Measurements from ENCODE around the gene ACAN. TPM values are rescaled to one million over a fixed set of nuclear protein-coding genes. Genes with fewer than 3 reads are reported as not detected.

ACAN gene
- polyA plus RNA-seq, 1 experiment = 3.6 TPM

- POLR2A ChIA-PET = no interaction called here
- DNase-seq (ENCODE audit: low read depth) = no peak
- no peaks in the 10 kb centered on the region; the same call in 1 of the 2 replicates for H3K27me3 ChIP-seq (ENCODE audit: control insufficient read depth, insufficient read depth, low read length)
- no peak for TF ChIP-seq CTCF (IDR thresholded peaks at IDR 0.05; ENCODE audit: insufficient read depth, low read depth, low read length)
- peaks cover 6% of the 10 kb centered on the region for H3K36me3 ChIP-seq (ENCODE audit: control insufficient read depth, insufficient read depth, low read length)
- CTCF ChIA-PET = interaction anchor here (1.3 to 2.1 kb wide), 3 partner anchors 23 to 225 kb away, joined by 3 to 6 read pairs (median 3); no protein-coding TSS in a partner anchor
- H3K4me3 ChIP-seq (ENCODE audit: low read depth, low read length) = no peak overlapping the region
Observed at GRCh38 chr15:88881775-88882174, 78.5 kb downstream of the ACAN start.

- no peak for DNase-seq (ENCODE audit: low read depth)
- TF ChIP-seq CTCF (IDR thresholded peaks at IDR 0.05; ENCODE audit: insufficient read depth, low read depth, low read length) = no peak
- ChIA-PET POLR2A (no interaction called here), CTCF (interaction anchor here (0.6 to 2.1 kb wide), 6 partner anchors 15 to 295 kb away, joined by 3 to 6 read pairs (median 3); no protein-coding TSS in a partner anchor)
- Histone ChIP-seq H3K27me3 (ENCODE audit: control insufficient read depth, insufficient read depth, low read length) (no peaks in the 10 kb centered on the region; the same call in 1 of the 2 replicates), H3K36me3 (ENCODE audit: control insufficient read depth, insufficient read depth, low read length) (peaks cover 11% of the 10 kb centered on the region), H3K4me3 (ENCODE audit: low read depth, low read length) (no peak overlapping the region)
Observed at GRCh38 chr15:88882785-88883184, 79.5 kb downstream of the ACAN start.

- Histone ChIP-seq H3K27me3 (ENCODE audit: control insufficient read depth, insufficient read depth, low read length) (no peaks in the 10 kb centered on the region; the same call in 1 of the 2 replicates), H3K36me3 (ENCODE audit: control insufficient read depth, insufficient read depth, low read length) (peaks cover 4% of the 10 kb centered on the region; the same call in 1 of the 2 replicates), H3K4me3 (ENCODE audit: low read depth, low read length) (no peak overlapping the region)
- no peak for TF ChIP-seq CTCF (IDR thresholded peaks at IDR 0.05; ENCODE audit: insufficient read depth, low read depth, low read length)
- ChIA-PET CTCF (interaction anchor here (0.6 to 1.4 kb wide), 3 partner anchors 9 to 285 kb away, joined by 3 to 4 read pairs (median 4); no protein-coding TSS in a partner anchor), POLR2A (no interaction called here)
- DNase-seq (ENCODE audit: low read depth) = no peak
Observed at GRCh38 chr15:88887068-88887580, 83.9 kb downstream of the ACAN start.

- no peak for DNase-seq (ENCODE audit: low read depth)
- H3K4me3 ChIP-seq (ENCODE audit: low read depth, low read length) = no peak overlapping the region
- ChIA-PET POLR2A (no interaction called here), CTCF (interaction anchor here (0.9 kb wide), 1 partner anchor 9 kb away, joined by 3 read pairs; no protein-coding TSS in a partner anchor)
- H3K36me3 ChIP-seq (ENCODE audit: control insufficient read depth, insufficient read depth, low read length) = peaks cover 4% of the 10 kb centered on the region; the same call in 1 of the 2 replicates
- no peaks in the 10 kb centered on the region; the same call in 1 of the 2 replicates for H3K27me3 ChIP-seq (ENCODE audit: control insufficient read depth, insufficient read depth, low read length)
- TF ChIP-seq CTCF (IDR thresholded peaks at IDR 0.05; ENCODE audit: insufficient read depth, low read depth, low read length) = no peak
Observed at GRCh38 chr15:88888719-88889118, 85.5 kb downstream of the ACAN start.

GRCh38 chr15:88890495-88890894 is 87.3 kb downstream of the ACAN start:
- no peaks in the 10 kb centered on the region for H3K27me3 ChIP-seq (ENCODE audit: control insufficient read depth, insufficient read depth, low read length)
- DNase-seq (ENCODE audit: low read depth) = no peak
- TF ChIP-seq CTCF (IDR thresholded peaks at IDR 0.05; ENCODE audit: insufficient read depth, low read depth, low read length) = no peak
- POLR2A ChIA-PET = interaction anchor here (0.6 kb wide), 1 partner anchor 108 kb away, joined by 3 read pairs; no protein-coding TSS in a partner anchor
- CTCF ChIA-PET = interaction anchor here (0.6 to 4.2 kb wide), 4 partner anchors 10 to 266 kb away, joined by 3 to 16 read pairs (median 4); no protein-coding TSS in a partner anchor
- H3K4me3 ChIP-seq (ENCODE audit: low read depth, low read length) = no peak overlapping the region
- H3K36me3 ChIP-seq (ENCODE audit: control insufficient read depth, insufficient read depth, low read length) = peaks cover 4% of the 10 kb centered on the region; the same call in 1 of the 2 replicates
